SH-SY5Y (cell line): ENCODE data around the gene CARD16.

Source experiments
- GATA2 ChIP-seq: IDR thresholded peaks from 2 replicates; pipeline ENCODE4 v1.6.1; 2011; ENCODE audit warnings: mild to moderate bottlenecking, low read depth, low read length
- GATA3 ChIP-seq: IDR thresholded peaks from 2 replicates; pipeline ENCODE4 v1.6.1; 2011; ENCODE audit warnings: low read depth, mild to moderate bottlenecking, low read length, moderate library complexity

DNA sequence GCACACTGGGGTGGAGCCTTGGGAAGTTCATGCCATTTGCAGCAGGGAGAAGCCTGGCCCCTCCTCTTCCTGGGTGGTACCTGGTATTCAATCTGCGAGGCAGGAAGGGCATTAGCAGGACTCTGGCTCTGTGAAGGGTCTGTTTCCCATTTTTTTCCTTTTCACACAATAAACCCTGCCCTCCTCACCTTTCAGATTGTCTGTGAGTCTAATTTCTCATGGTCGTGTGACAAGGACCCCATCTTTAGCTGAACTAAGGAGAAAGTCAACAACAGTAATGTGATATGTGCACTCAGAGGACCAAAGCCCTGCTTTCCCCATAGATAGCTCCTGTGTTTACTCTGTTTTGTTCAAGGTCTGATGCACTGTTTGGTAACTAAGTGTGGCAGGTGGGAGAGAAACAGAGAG is 50.1 kb downstream of the CARD16 start:
- TF ChIP-seq GATA2 (no peak), GATA3 (no peak)
